Measurements from ENCODE around the gene ZNF667. TPM values are rescaled to one million over a fixed set of nuclear protein-coding genes. Genes with fewer than 3 reads are reported as not detected.

ZNF667 gene
- total and polyA plus RNA-seq, 2 donors (not counting 1 experiment from before 2014, with no cell fraction given) = 2.8 to 6.5 TPM

DNA sequence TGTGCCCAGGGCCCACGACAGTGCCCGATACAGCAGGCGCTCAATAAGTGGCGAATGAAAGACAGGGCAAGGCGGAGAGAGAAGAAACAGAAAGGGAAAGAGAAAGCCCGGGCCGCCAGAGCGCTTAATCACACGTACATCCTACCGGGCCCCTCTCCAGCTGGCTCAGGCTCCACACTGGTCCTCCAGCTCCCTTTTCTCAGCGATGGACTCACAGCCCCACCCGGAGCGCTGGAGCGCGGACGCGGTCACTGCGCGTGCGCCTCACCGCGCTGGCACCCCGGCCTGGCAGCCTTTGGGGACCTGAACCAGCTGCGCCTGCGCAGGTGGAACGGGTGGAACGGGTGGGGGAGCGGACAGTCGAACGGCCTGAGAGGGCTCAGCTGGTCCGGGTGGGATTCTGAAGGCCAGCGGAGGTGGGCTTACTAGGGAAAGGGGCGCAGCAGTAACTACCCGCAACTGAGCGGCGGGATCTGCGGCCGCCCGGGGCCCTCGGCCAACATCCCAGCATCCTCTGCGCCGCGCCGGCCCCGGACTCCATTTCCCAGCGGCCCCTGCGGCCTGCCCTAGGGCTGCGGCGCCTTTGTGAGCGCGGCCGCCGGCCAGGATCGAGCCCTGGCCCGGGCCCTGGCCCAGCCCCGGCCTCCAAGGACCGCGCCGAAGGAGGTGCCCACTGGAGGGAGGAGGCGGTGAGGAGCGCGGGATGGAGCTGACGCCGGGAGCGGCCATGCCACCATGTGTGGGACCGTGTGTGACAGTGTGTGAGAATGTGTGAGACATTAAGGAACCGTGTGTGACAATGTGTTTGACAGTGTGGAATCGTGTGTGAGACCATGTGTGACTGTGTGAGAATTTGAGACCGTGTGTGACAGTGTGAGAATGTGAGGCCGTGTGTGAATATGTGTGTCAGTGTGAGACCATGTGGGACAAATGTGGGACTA, 73.1 kb downstream of the ZNF667 start, which contains the start of gene ZNF583:
Gene ZNF583, plus strand, starts transcription at position 569 of the 941 bp plus-strand sequence. CDS start 2,783 bp downstream, outside the sequence.
- peak within 1 kb of the TSS; percentile 81 for H3K4me2 ChIP-seq (replicated peaks; ENCODE audit: low read depth, low read length, poor library complexity, severe bottlenecking)
- peak within 1 kb of the TSS; percentile 85 for H3K9ac ChIP-seq (ENCODE audit: low read length)
- no peaks in the 10 kb centered on the region for H4K20me1 ChIP-seq (ENCODE audit: control insufficient read depth, insufficient read depth, low read length, poor library complexity, severe bottlenecking)
- peaks cover 14 to 19% of the 10 kb centered on the region in 2 donors for H3K4me1 ChIP-seq (ENCODE audit: control insufficient read depth in 2 of 2, insufficient read depth in 2 of 2, low read length in 2 of 2)
- peaks cover 31% of the 10 kb centered on the region for H3K79me2 ChIP-seq (ENCODE audit: control insufficient read depth, insufficient read depth, low read length)
- TF ChIP-seq EZH2 (IDR thresholded peaks at IDR 0.05; ENCODE audit: borderline replicate concordance, insufficient read depth, low read depth, low read length, poor library complexity, severe bottlenecking) (no peak), CTCF (IDR thresholded peaks at IDR 0.05) (no peak)
- intact Hi-C loops (cut with micrococcal nuclease) = loop anchor here (1.0 to 5.0 kb wide), 8 partner anchors 11 to 788 kb away; partner anchors contain the start of genes ZNF264, ZNF470, ZNF471 and ZNF582
- CTCF ChIA-PET = interaction anchor here (0.7 to 1.1 kb wide), 2 partner anchors 10 to 11 kb away, joined by 3 to 4 read pairs; partner anchors contain the start of gene ZNF582
- peak within 1 kb of the TSS; percentile 90 to 92 for H3K27ac ChIP-seq (ENCODE audit: low read length in 2 of 2)
- H3K9me3 ChIP-seq (ENCODE audit: control extremely low read depth in 1 of 3, control insufficient read depth in 2 of 3, insufficient read depth in 1 of 3, low read length in 2 of 3) = peaks cover 15 to 35% (median 28%) of the 10 kb centered on the region in 3 donors
- peak; percentile 95 for DNase-seq
- H3K4me3 ChIP-seq (ENCODE audit: control extremely low read depth in 1 of 5, extremely low read depth in 1 of 5, insufficient read depth in 1 of 5, low read depth in 2 of 5, low read length in 4 of 5) = peak within 1 kb of the TSS; percentile 75 to 97 (median 84)
- H3K27me3 Mint-ChIP-seq = no peaks in the 10 kb centered on the region
- H2AFZ ChIP-seq (ENCODE audit: insufficient read depth, low read depth, low read length, poor library complexity, severe bottlenecking) = peak within 1 kb of the TSS; percentile 97
- H3K27ac Mint-ChIP-seq = peak within 1 kb of the TSS; percentile 92
- peaks cover 27% of the 10 kb centered on the region for H3K9me3 Mint-ChIP-seq (ENCODE audit: insufficient read depth)
- POLR2A ChIA-PET = interaction anchor here (1.6 to 1.8 kb wide), 2 partner anchors 10 to 89 kb away, joined by 6 read pairs; partner anchors contain the start of genes ZNF582 and ZSCAN5A
- peak; percentile 89 for ATAC-seq (ENCODE audit: low read depth)
- peaks cover 14 to 27% of the 10 kb centered on the region in 2 experiments for H3K36me3 ChIP-seq (replicated peaks in 1 of 2; ENCODE audit: control extremely low read depth in 1 of 2, control insufficient read depth in 1 of 2, extremely low read depth in 1 of 2, insufficient read depth in 2 of 2, low read length in 1 of 2)
- H3K4me3 Mint-ChIP-seq = peak within 1 kb of the TSS; percentile 92
- H3K27me3 ChIP-seq (replicated peaks in 1 of 4; ENCODE audit: control extremely low read depth in 1 of 4, control insufficient read depth in 3 of 4, insufficient read depth in 4 of 4, low read length in 3 of 4) = no peaks in the 10 kb centered on the region
- peaks cover 24% of the 10 kb centered on the region for H3K4me1 Mint-ChIP-seq
- WGBS (ENCODE audit: insufficient coverage) = 1% methylated on average over 66 of the region's 70 CpGs
